Umbilical cord (tissue), 2 donors: Measurements from ENCODE around the gene ATG2A. TPM values are rescaled to one million over a fixed set of nuclear protein-coding genes. Genes with fewer than 3 reads are reported as not detected.
A peak's percentile ranks its signal among the peaks of the same experiment; 100 is the strongest.

Experiments
- DNase-seq: peaks from one replicate; pipeline ENCODE4 v3.0.0-alpha.2; 2015; ENCODE audit warnings: low spot score
- total RNA-seq: library from RNA; depleted of rRNA; stranded (reverse); fragments of >200 nt; gene quantifications from one replicate; pipeline ENCODE4 v1.2.3, GENCODE V29; 2014; ENCODE audit warnings: low replicate concordance; ENCODE audit not compliant: insufficient read depth

The ATG2A gene
- total RNA-seq, 1 donor from 2014 or later: 5.3 TPM

GRCh38 chr11:64870176-64870892, 46.7 kb downstream of the ATG2A start:
- DNase-seq: peak; percentile 71

- DNase-seq: no peak
Observed at GRCh38 chr11:64869571-64870175, 47.3 kb downstream of the ATG2A start.

GRCh38 chr11:64868904-64869570, 48.0 kb downstream of the ATG2A start:
- peak; percentile 76 for DNase-seq

- DNase-seq: peak; percentile 70
Observed at GRCh38 chr11:64867748-64868462, 49.1 kb downstream of the ATG2A start.

- no peak for DNase-seq
Observed at GRCh38 chr11:64866173-64866491, 50.9 kb downstream of the ATG2A start.

DNA sequence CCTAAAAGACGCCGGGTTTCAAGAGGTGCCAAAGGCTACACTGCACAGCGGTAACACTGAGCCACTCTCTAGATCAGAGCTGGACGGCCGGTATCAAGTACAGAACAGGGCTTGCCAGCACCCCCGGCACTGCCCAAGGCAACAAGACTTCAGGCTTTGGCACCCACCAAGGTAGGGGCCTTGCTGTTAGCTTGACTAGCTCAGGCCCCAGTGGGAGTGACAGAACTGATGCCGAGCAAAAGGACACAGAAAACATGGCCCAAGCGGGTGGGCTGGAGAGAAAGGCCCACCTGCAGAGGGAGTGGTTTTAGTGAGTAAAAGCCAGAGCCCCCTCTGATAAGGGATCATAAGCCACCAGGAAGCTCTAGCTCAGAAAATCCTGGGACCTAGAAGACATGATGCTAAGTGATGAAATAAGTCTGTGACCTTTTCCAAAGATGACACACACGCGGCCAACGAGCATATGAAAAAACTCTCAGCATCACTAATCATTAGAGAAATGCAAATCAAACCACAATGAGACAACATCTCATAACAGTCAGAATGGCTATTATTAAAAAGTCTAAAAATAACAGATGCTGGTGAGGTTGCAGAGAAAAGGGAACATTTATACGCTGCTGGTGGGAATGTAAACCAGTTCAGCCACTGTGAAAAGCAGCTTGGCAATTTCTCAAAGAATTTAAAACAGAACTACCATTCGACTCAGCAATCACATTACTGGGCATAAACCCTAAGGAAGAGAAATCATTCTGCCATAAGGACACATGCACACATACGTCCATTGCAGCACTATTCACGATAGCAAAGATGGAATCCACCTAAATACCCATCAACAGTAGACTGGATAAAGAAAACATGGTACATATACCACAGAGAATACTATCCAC, 51.5 kb downstream of the ATG2A start:
- no peak for DNase-seq

DNA sequence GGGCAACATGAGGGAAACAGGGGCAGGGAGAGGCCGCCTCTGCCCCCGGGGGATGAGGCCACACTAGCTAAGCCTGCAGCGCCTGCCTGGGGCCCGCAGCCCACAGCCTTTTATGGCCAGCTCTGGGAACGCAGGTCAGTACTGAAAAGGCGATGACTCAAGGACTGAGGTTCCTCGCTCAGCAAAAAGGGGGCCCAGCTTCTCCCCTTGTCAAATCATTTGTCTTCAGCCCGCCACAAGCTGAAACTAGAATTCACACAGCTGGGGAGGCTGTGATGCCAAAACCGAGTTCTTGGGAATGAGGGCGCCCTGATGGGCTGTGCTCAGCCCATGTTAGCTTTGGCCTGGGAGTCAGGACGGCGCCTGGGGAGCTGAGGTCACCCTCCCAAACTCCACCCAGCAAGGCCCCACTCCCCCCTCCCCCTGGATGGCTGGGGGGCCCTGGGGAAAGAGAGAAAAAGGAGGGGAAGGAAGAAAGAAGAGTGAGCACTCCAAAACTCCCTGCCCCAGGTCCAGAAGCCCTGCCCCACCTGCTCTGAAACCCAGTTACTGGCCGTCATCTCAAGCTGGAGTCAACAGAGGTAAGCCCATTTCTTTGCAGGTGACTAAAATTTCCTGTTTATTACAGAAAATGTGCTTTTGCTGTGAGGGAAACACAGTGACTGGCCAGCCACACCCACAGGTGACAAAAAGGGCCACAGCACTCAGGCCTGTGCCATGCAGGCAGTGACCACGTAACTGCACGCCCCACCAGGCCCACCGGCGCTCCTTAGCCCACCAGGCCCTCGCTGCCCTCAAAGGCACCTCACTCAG, 52.3 kb downstream of the ATG2A start:
- DNase-seq: peak; percentile 94

GRCh38 chr11:64864135-64864472, 52.9 kb downstream of the ATG2A start:
- no peak for DNase-seq

- DNase-seq: no peak
Observed at GRCh38 chr11:64863391-64864060, 53.5 kb downstream of the ATG2A start.

GRCh38 chr11:64862987-64863390, 54.0 kb downstream of the ATG2A start:
- DNase-seq: no peak

GRCh38 chr11:64861227-64861975, 55.6 kb downstream of the ATG2A start:
- no peak for DNase-seq

- no peak for DNase-seq
Observed at GRCh38 chr11:64859542-64860414, 57.2 kb downstream of the ATG2A start.

DNA sequence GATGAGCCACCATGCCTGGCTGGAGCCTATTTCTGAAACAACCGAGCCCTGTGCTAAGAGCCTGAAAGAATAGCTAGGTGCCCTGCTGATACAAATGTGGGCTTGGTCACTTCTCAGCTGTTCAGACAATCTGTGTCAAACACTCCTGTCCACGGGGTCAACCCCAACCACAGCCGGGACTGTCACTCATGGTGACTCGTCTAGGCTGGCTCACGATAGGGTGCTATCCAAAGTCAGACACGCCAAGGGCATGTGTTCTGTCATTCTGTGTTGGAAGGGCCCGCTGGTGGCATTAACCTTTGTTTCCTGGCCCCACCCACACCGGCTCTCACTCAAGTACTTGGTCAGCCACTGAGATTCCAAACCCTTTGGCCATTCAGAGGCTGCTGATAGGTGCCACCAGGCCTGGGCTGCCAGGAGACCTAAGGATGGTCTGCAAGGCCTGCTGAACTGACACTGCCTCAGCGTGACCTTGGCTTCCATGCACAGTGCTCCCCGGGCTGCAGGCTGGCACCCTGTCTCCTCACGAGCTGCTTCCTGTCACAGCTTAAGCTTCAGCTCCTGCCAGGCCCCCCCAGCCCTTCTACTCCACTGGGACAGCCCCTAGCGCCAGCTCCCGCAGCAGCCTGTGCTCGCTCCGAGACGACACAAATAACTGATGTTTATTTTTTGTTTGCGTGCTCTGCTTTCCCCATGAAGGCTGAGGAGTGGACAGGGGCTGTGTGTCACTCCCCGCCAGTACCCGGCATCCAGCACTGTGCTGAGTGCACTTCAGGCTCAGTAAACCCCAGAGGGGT, 58.3 kb downstream of the ATG2A start:
- DNase-seq: no peak

- DNase-seq: no peak
Observed at GRCh38 chr11:64857485-64857884, 59.5 kb downstream of the ATG2A start.

DNA sequence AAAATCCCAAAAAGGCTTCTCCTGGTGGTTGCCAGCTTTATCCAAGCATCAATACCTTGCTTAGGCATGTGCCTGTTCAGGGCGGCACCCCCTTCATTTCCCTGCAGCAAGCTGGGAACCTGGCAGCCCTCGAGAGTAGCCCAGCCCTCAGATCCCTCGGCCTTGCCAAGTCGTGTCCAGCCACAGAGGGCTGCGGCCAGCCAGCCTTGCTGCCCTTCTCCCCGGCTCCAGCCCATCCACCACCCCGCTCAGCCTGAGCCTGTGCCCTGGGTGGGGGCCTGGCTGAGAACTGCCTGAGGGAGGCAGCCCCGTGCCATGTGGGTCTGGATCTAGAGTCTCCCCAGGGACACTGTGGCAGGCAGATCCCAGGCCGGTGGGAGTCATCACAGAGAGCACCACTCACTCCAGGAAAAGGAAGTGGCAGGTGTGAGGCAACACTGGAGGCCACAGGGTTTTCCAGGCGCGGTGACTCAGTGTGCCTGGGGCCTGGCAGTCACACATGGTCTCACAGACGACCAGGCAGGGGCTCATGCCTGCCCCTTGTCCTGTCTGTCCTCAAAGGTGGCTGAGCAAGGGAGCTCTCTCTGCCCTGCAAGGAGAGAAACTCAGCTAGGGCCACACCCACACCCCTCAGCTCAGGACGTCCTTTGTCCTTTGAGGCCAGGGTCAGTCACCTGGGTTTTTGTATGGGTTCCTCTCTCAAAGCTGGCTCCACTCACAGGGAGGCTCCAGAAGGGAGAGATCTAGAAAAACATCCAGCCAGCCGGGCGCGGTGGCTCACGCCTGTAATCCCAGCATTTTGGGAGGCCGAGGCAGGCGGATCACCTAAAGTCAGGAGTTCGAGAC, 60.4 kb downstream of the ATG2A start:
- no peak for DNase-seq

- DNase-seq: no peak
Observed at GRCh38 chr11:64855596-64856304, 61.3 kb downstream of the ATG2A start.
